ENCODE results near the gene CACNA1I. TPM values are rescaled to one million over a fixed set of nuclear protein-coding genes. Genes with fewer than 3 reads are reported as not detected.

The CACNA1I gene
- total RNA-seq, 1 experiment from 2014 or later, result 0.02 TPM

DNA sequence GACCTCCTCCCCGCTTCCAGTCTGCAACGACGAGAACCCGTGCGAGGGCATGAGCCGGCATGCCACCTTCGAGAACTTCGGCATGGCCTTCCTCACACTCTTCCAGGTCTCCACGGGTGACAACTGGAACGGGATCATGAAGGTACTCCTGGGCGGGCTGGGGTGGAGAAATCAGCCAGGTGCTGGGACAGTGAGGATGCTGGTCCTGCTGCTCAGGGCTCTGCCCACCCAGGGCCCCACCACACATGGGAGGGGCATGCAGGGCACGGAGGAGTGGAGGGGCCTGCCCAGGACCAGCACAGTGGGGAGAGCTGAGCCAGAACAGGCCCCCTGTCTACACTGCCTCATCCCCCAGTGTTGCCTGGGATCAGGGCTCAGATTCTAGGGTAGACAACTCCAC lies 107.4 kb downstream of the CACNA1I start:
- ChIA-PET POLR2A (no interaction called here), CTCF (no interaction called here)
- Mint-ChIP-seq H3K4me3 (ENCODE audit: unreplicated experiment) (no peak overlapping the region), H3K27me3 (ENCODE audit: insufficient read depth, unreplicated experiment) (peaks cover 8% of the 10 kb centered on the region), H3K27ac (ENCODE audit: low read depth, unreplicated experiment) (no peak overlapping the region), H3K9me3 (ENCODE audit: unreplicated experiment) (no peaks in the 10 kb centered on the region), H3K36me3 (ENCODE audit: insufficient read depth, unreplicated experiment) (no peaks in the 10 kb centered on the region), H3K4me1 (ENCODE audit: insufficient read depth, unreplicated experiment) (peaks cover 11% of the 10 kb centered on the region)
- DNase-seq (ENCODE audit: unreplicated experiment), result no peak
- TF ChIP-seq, protein P1, sequence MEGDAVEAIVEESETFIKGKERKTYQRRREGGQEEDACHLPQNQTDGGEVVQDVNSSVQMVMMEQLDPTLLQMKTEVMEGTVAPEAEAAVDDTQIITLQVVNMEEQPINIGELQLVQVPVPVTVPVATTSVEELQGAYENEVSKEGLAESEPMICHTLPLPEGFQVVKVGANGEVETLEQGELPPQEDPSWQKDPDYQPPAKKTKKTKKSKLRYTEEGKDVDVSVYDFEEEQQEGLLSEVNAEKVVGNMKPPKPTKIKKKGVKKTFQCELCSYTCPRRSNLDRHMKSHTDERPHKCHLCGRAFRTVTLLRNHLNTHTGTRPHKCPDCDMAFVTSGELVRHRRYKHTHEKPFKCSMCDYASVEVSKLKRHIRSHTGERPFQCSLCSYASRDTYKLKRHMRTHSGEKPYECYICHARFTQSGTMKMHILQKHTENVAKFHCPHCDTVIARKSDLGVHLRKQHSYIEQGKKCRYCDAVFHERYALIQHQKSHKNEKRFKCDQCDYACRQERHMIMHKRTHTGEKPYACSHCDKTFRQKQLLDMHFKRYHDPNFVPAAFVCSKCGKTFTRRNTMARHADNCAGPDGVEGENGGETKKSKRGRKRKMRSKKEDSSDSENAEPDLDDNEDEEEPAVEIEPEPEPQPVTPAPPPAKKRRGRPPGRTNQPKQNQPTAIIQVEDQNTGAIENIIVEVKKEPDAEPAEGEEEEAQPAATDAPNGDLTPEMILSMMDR (IDR thresholded peaks at IDR 0.05; ENCODE audit: unreplicated experiment), result no peak
- BruUV-seq (replicated peaks), result no TSS peak
- intact Hi-C loops (cut with micrococcal nuclease), result no loop called here

DNA sequence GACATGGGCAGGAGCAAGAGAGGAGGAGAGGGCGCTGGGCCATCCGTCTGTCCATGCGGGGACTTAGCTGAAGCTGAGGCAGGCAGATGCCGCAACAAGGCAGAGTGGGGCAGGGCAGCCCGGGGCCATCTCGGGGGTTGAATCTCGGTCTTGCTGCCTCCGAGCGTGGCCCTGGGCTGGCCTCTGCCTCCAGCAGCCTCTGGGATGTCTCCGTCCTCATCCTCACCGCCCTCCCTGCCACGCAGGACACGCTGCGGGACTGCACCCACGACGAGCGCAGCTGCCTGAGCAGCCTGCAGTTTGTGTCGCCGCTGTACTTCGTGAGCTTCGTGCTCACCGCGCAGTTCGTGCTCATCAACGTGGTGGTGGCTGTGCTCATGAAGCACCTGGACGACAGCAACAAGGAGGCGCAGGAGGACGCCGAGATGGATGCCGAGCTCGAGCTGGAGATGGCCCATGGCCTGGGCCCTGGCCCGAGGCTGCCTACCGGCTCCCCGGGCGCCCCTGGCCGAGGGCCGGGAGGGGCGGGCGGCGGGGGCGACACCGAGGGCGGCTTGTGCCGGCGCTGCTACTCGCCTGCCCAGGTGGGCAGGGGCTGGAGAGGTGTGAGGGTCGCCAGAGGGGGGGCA lies 108.4 kb downstream of the CACNA1I start:
- Mint-ChIP-seq H3K27me3 (ENCODE audit: insufficient read depth, unreplicated experiment) (peaks cover 4% of the 10 kb centered on the region), H3K4me3 (ENCODE audit: unreplicated experiment) (no peak overlapping the region), H3K27ac (ENCODE audit: low read depth, unreplicated experiment) (no peak overlapping the region), H3K36me3 (ENCODE audit: insufficient read depth, unreplicated experiment) (no peaks in the 10 kb centered on the region), H3K4me1 (ENCODE audit: insufficient read depth, unreplicated experiment) (peaks cover 9% of the 10 kb centered on the region), H3K9me3 (ENCODE audit: unreplicated experiment) (no peaks in the 10 kb centered on the region)
- DNase-seq (ENCODE audit: unreplicated experiment), result no peak
- CTCF ChIA-PET, result no interaction called here
- TF ChIP-seq, protein P1 (IDR thresholded peaks at IDR 0.05; ENCODE audit: unreplicated experiment), result no peak
- POLR2A ChIA-PET, result no interaction called here
- intact Hi-C loops (cut with micrococcal nuclease), result no loop called here
- BruUV-seq (replicated peaks), result no TSS peak

DNA sequence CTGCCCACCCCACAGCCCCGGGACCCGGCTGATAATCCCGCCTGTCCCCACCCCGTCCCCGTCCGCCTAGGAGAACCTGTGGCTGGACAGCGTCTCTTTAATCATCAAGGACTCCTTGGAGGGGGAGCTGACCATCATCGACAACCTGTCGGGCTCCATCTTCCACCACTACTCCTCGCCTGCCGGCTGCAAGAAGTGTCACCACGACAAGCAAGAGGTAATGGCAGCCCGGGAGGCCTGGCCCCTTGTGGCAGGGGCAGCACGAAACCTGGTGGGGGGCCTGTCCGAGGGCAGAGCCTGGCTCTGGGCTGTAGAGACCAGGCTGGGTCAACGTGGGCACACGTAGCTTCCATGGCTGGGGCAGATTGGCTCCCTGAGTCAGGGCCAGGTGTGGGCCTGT lies 109.1 kb downstream of the CACNA1I start:
- DNase-seq (ENCODE audit: unreplicated experiment), result no peak
- no peak overlapping the region for H3K4me3 Mint-ChIP-seq (ENCODE audit: unreplicated experiment)
- no peak overlapping the region for H3K27ac Mint-ChIP-seq (ENCODE audit: low read depth, unreplicated experiment)
- BruUV-seq (replicated peaks), result no TSS peak
- intact Hi-C loops (cut with micrococcal nuclease), result no loop called here
- no peaks in the 10 kb centered on the region for H3K27me3 Mint-ChIP-seq (ENCODE audit: insufficient read depth, unreplicated experiment)
- no peaks in the 10 kb centered on the region for H3K36me3 Mint-ChIP-seq (ENCODE audit: insufficient read depth, unreplicated experiment)
- TF ChIP-seq, protein P1 (IDR thresholded peaks at IDR 0.05; ENCODE audit: unreplicated experiment), result no peak
- ChIA-PET POLR2A (interaction anchor here (0.7 kb wide), 1 partner anchor 83 kb away, joined by 3 read pairs; no protein-coding TSS in a partner anchor), CTCF (no interaction called here)
- H3K4me1 Mint-ChIP-seq (ENCODE audit: insufficient read depth, unreplicated experiment), result peaks cover 3% of the 10 kb centered on the region
- H3K9me3 Mint-ChIP-seq (ENCODE audit: unreplicated experiment), result no peaks in the 10 kb centered on the region

DNA sequence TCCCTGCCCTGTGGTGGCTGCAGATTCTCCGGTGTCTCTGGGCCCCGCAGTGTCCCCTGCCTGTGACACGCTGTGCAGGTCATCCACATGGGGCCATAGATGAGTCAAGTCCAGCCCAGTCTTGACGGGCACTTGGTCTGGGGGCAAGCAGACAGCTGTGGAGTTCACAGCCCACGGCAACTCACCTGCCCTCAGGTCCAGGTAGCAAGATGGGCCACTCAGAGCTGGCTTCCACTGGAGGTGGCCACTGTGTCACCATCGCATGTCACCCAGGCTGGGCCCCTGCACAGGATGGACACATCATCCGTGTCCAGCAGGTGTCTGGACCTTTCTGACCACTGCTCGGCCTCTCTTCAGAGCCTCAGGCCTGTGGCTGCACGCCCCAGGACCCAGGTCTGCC lies 109.9 kb downstream of the CACNA1I start:
- no TSS peak for BruUV-seq (replicated peaks)
- CTCF ChIA-PET, result no interaction called here

More for the DNA sequence above, 109.9 kb downstream of the CACNA1I start:
- POLR2A ChIA-PET, result no interaction called here
- TF ChIP-seq, protein P1 (IDR thresholded peaks at IDR 0.05; ENCODE audit: unreplicated experiment), result no peak
- intact Hi-C loops (cut with micrococcal nuclease), result no loop called here
- no peak for DNase-seq (ENCODE audit: unreplicated experiment)
- Mint-ChIP-seq H3K4me1 (ENCODE audit: insufficient read depth, unreplicated experiment) (no peaks in the 10 kb centered on the region), H3K9me3 (ENCODE audit: unreplicated experiment) (no peaks in the 10 kb centered on the region), H3K27me3 (ENCODE audit: insufficient read depth, unreplicated experiment) (no peaks in the 10 kb centered on the region), H3K36me3 (ENCODE audit: insufficient read depth, unreplicated experiment) (no peaks in the 10 kb centered on the region), H3K4me3 (ENCODE audit: unreplicated experiment) (no peak overlapping the region), H3K27ac (ENCODE audit: low read depth, unreplicated experiment) (no peak overlapping the region)

All from MCF 10A (cell line).